A549 (cell line): ENCODE data around the gene GSX1. TPM values are rescaled to one million over a fixed set of nuclear protein-coding genes. Genes with fewer than 3 reads are reported as not detected.

Experiments
- ATAC-seq, 2 experiments: fragments of 200-7000 bp in 1 of 2; fragments of >200 bp in 1 of 2; cut with Nextera tagmentation in 1 of 2; cut with Tn5 transposase in 1 of 2; 3 replicates each; pipeline versions ENCODE4 v1.8.0 to v1.9.1; 2018 to 2020; ENCODE audit warnings: mild to moderate bottlenecking in 1 of 2, moderate library complexity in 1 of 2
- CTCF ChIA-PET: fragments of 300-600 bp; sonication (Branson Sonifier 250); formaldehyde crosslinking; extraction: SDS; loops from one replicate; lab custom pipeline; 2021; ENCODE audit warnings: antibody characterized with exemption, inconsistent platforms; lab: Yijun Ruan, JAX
- POLR2A ChIA-PET: fragments of 350-600 bp; formaldehyde crosslinking; extraction: SDS; loops from one replicate; lab custom pipeline; 2021; ENCODE audit warnings: antibody characterized with exemption, inconsistent platforms; lab: Yijun Ruan, JAX
- DNase-seq, 2 experiments: peaks; one replicate each; pipeline versions ENCODE4 v3.0.0 to v3.0.0-alpha.2; 2011 to 2016; ENCODE audit warnings: low read depth in 1 of 2, low spot score in 1 of 2
- FAIRE-seq: peaks from 2 replicates; lab custom pipeline; 2011; peaks lifted over from hg19 to GRCh38; lab: Jason Lieb, UNC
- H3K27ac ChIP-seq, 2 experiments: fragments of >200 bp; sonication (Bioruptor Twin); formaldehyde crosslinking; 3 replicates each; pipeline ENCODE4 v1.5.1; 2016 to 2017
- H3K4me1 ChIP-seq: fragments of >200 bp; sonication (Bioruptor Twin); formaldehyde crosslinking; 3 replicates; pipeline ENCODE4 v1.6.1; 2016
- H3K4me2 ChIP-seq: fragments of >200 bp; sonication (Bioruptor Twin); formaldehyde crosslinking; 3 replicates; pipeline ENCODE4 v1.6.1; 2016
- H3K4me3 ChIP-seq: fragments of >200 bp; sonication (Bioruptor Twin); formaldehyde crosslinking; 3 replicates; pipeline ENCODE4 v1.5.1; 2016
- H3K9me3 ChIP-seq: fragments of >200 bp; sonication (Bioruptor Twin); formaldehyde crosslinking; 3 replicates; pipeline ENCODE4 v1.6.1; 2016
- EHMT2 ChIP-seq: fragments of 200-600 bp; sonication (generic); IDR thresholded peaks from 2 replicates; pipeline ENCODE4 v1.6.1; 2016; ENCODE audit warnings: antibody characterized with exemption, low read depth, mild to moderate bottlenecking, moderate library complexity
- FOSL2 ChIP-seq, 2 experiments: fragments of 450-650 bp in 1 of 2; fragments of >200 bp in 1 of 2; sonication (Bioruptor Twin) in 1 of 2; formaldehyde crosslinking; IDR thresholded peaks; 2 replicates each; pipeline versions ENCODE4 v1.5.0 to v1.6.1; 2016 to 2020; ENCODE audit warnings: mild to moderate bottlenecking in 1 of 2, moderate library complexity in 1 of 2
- HEYL ChIP-seq: fragments of 250-450 bp; sonication (Bioruptor Pico); IDR thresholded peaks from 2 replicates; pipeline ENCODE4 v1.8.0; 2021; ENCODE audit warnings: mild to moderate bottlenecking, moderate library complexity
- JUN ChIP-seq, 2 experiments: fragments of >200 bp; sonication (Bioruptor Twin); formaldehyde crosslinking; IDR thresholded peaks; 2 replicates in 1 of 2; 3 replicates in 1 of 2; pipeline ENCODE4 v1.6.1; 2016 to 2017
- KDM5A ChIP-seq: fragments of 200-600 bp; sonication (generic); IDR thresholded peaks from 2 replicates; pipeline ENCODE4 v1.6.1; 2016; ENCODE audit warnings: antibody characterized with exemption, mild to moderate bottlenecking
- NR3C1 ChIP-seq: fragments of >200 bp; sonication (Bioruptor Twin); formaldehyde crosslinking; IDR thresholded peaks from 3 replicates; pipeline ENCODE4 v1.6.1; 2017
- RARB ChIP-seq: fragments of 250-450 bp; sonication (Bioruptor Pico); IDR thresholded peaks from 2 replicates; pipeline ENCODE4 v1.8.0; 2021; ENCODE audit warnings: mild to moderate bottlenecking, moderate library complexity
- RFX5 ChIP-seq: fragments of 450-650 bp; IDR thresholded peaks from 2 replicates; pipeline ENCODE4 v1.7.1; 2014; ENCODE audit warnings: antibody characterized with exemption, mild to moderate bottlenecking, moderate library complexity
- SREBF2 ChIP-seq: fragments of 450-650 bp; IDR thresholded peaks from 2 replicates; pipeline ENCODE4 v1.6.1; 2014; ENCODE audit warnings: mild to moderate bottlenecking, moderate library complexity
- ZFP36 ChIP-seq: fragments of 450-650 bp; IDR thresholded peaks from 2 replicates; pipeline ENCODE4 v1.6.1; 2014; ENCODE audit warnings: borderline replicate concordance; ENCODE audit not compliant: partially characterized antibody
- WGBS: methylation state at CpG from one replicate; pipeline ENCODE4 v1.1.6; 2017; ENCODE audit errors: missing lambda C conversion rate; 5-methylcytosine and 5-hydroxymethylcytosine counted together
- polyA plus RNA-seq, 4 experiments: library from polyadenylated mRNA; depleted of rRNA in 3 of 4; stranded (reverse); fragments of >200 nt; fragmentation: RNase III in 1 of 4; extraction: RNeasy Plus Mini Kit Qiagen cat#74134 plus additional on column Dnase treatment in 1 of 4; gene quantifications; 2 replicates in 3 of 4; 3 replicates in 1 of 4; pipeline ENCODE4 v1.2.3, GENCODE V29; 2011 to 2017
- small RNA-seq, 6 experiments: library from RNA; depleted of rRNA; stranded (forward); fragments of <200 nt; gene quantifications; one replicate each; pipeline ENCODE3, GENCODE V24; 2012

Gene GSX1
- polyA plus RNA-seq, 2 of the 4 experiments (the other 2 are of a cell fraction), result not detected

DNA sequence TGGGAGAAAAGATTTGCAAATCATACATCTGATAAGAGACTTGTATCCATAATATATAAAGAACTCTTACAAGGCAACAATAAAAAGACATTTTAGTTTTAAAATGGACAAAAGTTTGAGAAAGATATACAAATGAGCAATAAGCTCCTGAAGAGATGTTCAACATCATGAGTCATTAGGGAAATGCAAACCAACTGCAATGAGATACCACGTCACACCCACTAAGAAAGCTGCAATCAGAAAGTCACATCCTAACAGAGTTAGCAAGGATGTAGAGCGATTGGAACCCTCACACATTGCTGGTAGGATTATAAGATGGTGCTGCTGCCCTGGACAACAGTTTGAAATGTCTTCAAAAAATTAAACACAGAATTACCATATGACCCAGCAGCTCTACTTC lies 50.3 kb downstream of the GSX1 start:
- Histone ChIP-seq H3K9me3 (no peaks in the 10 kb centered on the region), H3K4me1 (0 out of 3 replicates have a peak, but pooled peaks cover 7% of the 10 kb centered on the region), H3K27ac (no peak overlapping the region), H3K4me2 (no peak overlapping the region), H3K4me3 (no peak overlapping the region)
- CTCF ChIA-PET, result interaction anchor here (1.1 to 1.4 kb wide), 3 partner anchors 16 to 142 kb away, joined by 4 to 8 read pairs (median 5); no protein-coding TSS in a partner anchor
- no peak for ATAC-seq
- no peak for TF ChIP-seq FOSL2 (IDR thresholded peaks at IDR 0.05)
- no peak for TF ChIP-seq FOSL2 (CRISPR knock-in tag; IDR thresholded peaks at IDR 0.05)
- TF ChIP-seq RFX5, result no peak
- TF ChIP-seq JUN (IDR thresholded peaks at IDR 0.05), result no peak
- no peak for TF ChIP-seq EHMT2
- no peak for TF ChIP-seq ZFP36
- no peak for TF ChIP-seq KDM5A
- no peak for TF ChIP-seq SREBF2
- TF ChIP-seq RARB (CRISPR knock-in tag), result no peak
- TF ChIP-seq NR3C1, result no peak
- TF ChIP-seq HEYL, result no peak
- no peak for DNase-seq
- no peak for FAIRE-seq
- 48% methylated on average over 2 of the region's 2 CpGs for WGBS
- POLR2A ChIA-PET, result no interaction called here

Small RNA genes lying within 50 kb of the gene (small RNA-seq; reads per million reads assigned to genes)
- gene RNU6-73P, result 0 to 46.2 (median 9.0) reads per million in 6 experiments

Other genes with a start within 250 kb of the GSX1 start
- gene LNX2, start 172.0 kb upstream of the GSX1 start, polyA plus RNA-seq (2011; rRNA removed), result 6.3 and 6.8 TPM in 2 replicates
- 2.7 to 3.3 TPM (median 2.7 TPM) in 3 replicates for gene LNX2, start 172.0 kb upstream of the GSX1 start, polyA plus RNA-seq (2017; fragmentation: RNase III; extraction: RNeasy Plus Mini Kit Qiagen cat#74134 plus additional on column Dnase treatment)
- 161 and 192 TPM in 2 replicates for gene POLR1D, start 170.6 kb upstream of the GSX1 start, polyA plus RNA-seq (2011; rRNA removed)
- gene POLR1D, start 170.6 kb upstream of the GSX1 start, polyA plus RNA-seq (2017; fragmentation: RNase III; extraction: RNeasy Plus Mini Kit Qiagen cat#74134 plus additional on column Dnase treatment), result 110 to 120 TPM (median 117 TPM) in 3 replicates
- 0.04 and 0.06 TPM in 2 replicates for gene PDX1, start 127.5 kb downstream of the GSX1 start, polyA plus RNA-seq (2011; rRNA removed)
- gene PDX1, start 127.5 kb downstream of the GSX1 start, polyA plus RNA-seq (2017; fragmentation: RNase III; extraction: RNeasy Plus Mini Kit Qiagen cat#74134 plus additional on column Dnase treatment), result 0.03 to 0.05 TPM (median 0.04 TPM) in 3 replicates
- 0.14 and 0.17 TPM in 2 replicates for gene CDX2, start 176.8 kb downstream of the GSX1 start, polyA plus RNA-seq (2011; rRNA removed)
- gene CDX2, start 176.8 kb downstream of the GSX1 start, polyA plus RNA-seq (2017; fragmentation: RNase III; extraction: RNeasy Plus Mini Kit Qiagen cat#74134 plus additional on column Dnase treatment), result 0.19 to 0.34 TPM (median 0.20 TPM) in 3 replicates
- gene URAD, start 196.2 kb downstream of the GSX1 start, polyA plus RNA-seq (2011; rRNA removed), result not detected in 2 replicates
- not detected in 3 replicates for gene URAD, start 196.2 kb downstream of the GSX1 start, polyA plus RNA-seq (2017; fragmentation: RNase III; extraction: RNeasy Plus Mini Kit Qiagen cat#74134 plus additional on column Dnase treatment)